DMS 273 (cell line): ENCODE measurements around the gene IL2RA.
"Not testable (repeated sequence)": the region's sequence is repeated elsewhere in the genome, so short reads cannot be mapped to it uniquely, and the experiment has no call there.

Experiments
- DNase-seq: peaks from one replicate; lab custom pipeline; 2025; ENCODE audit not compliant: unreplicated experiment; lab: John Stamatoyannopoulos, UW

Gene IL2RA

DNA sequence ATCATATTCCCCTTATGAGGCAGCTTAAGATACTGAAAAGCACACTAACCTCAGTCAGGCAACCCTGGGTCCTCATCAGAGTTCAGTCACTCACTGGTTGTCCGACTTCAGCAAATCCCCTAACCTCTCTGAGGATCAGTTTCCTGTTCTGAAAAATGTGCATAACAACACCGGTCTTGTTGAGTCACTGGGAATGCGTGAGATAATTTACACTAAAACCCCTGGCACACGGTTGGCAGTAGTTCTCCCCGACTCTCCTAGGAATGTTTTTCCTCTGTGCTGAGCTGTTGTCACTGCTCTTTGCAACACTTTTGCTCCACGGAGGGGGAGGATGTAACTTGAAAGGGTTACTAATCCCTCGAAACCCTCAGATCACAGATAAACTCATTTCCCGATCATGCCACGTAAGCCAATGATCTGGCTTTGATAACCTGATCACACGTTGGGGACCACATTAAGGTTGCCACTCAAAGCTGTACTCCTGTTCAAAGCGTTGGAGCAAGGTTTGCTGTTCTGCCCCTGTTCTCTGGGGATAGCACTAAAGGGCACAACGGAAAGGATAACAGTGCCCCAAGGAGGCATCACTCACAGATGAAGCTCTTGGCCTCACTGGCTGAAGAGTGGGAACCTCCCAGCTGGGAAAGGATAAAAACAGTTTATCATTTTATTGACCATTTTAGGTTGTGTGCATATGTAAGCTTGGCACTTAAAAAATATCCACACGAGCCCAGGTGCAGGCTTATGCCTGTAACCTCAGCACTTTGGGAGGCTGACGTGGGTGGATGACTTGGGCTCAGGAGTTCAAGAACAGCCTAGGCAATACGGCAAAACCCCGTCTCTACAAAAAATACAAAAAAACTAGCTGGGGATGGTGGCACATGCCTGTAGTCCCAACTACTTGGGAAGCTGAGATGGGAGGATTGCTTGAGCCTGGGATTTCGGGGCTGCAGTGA lies 21.6 kb upstream of the IL2RA start:
- no peak for DNase-seq

DNA sequence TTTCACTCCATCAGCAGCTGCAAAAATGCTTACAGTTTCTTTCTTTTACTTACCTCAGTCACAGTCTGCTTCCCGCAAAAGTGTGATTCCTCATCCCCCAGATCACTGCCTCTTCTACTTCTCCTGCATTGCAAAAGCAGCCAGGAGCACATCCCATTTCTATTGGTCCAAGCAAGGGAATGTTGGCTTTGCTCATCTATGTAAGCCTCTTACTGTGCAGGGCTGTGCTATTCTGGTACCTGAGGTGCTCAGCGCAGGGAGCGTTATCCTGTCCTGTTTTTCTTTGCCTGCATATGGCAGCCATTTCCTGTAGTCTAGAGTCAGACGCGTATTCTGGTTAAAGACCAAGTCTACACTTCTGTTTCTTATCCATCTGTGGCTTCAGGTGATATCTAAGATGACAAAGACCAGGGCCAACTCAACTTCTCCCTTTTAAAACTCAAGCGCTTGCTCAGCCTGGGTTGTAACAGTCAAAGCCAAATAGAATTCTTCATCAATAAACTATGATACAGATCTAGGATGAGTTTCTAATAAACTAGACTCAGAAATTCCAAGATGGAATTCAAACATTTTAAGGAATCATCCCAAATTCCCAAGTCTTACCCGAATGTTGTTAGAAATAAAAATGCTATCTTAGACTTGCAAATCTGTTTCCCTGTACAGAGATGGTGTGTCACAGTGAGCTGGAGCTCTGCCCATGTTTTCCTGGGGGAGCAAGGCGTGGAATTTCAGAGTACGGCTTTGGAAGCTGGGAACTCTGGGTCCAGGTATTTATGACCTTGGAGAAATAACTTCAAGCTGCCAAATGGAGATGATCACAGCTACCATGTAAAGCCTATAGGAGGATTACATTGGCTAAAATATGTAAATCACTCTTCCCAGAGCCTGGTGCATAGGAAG lies 20.6 kb upstream of the IL2RA start:
- no peak for DNase-seq

- DNase-seq, result no peak
Measured at GRCh38 chr10:6080417-6080973, 18.3 kb upstream of the IL2RA start.

- no peak for DNase-seq
Measured at GRCh38 chr10:6079044-6079443, 16.9 kb upstream of the IL2RA start.

GRCh38 chr10:6077071-6077675 lies 15.0 kb upstream of the IL2RA start:
- no peak for DNase-seq

- no peak for DNase-seq
Measured at GRCh38 chr10:6074489-6075301, 12.5 kb upstream of the IL2RA start.

GRCh38 chr10:6072215-6072934 lies 10.2 kb upstream of the IL2RA start:
- DNase-seq, result peak; percentile 15

GRCh38 chr10:6071181-6072175 lies 9.3 kb upstream of the IL2RA start:
- no peak for DNase-seq

GRCh38 chr10:6070660-6071059 lies 8.5 kb upstream of the IL2RA start:
- DNase-seq, result no peak

DNA sequence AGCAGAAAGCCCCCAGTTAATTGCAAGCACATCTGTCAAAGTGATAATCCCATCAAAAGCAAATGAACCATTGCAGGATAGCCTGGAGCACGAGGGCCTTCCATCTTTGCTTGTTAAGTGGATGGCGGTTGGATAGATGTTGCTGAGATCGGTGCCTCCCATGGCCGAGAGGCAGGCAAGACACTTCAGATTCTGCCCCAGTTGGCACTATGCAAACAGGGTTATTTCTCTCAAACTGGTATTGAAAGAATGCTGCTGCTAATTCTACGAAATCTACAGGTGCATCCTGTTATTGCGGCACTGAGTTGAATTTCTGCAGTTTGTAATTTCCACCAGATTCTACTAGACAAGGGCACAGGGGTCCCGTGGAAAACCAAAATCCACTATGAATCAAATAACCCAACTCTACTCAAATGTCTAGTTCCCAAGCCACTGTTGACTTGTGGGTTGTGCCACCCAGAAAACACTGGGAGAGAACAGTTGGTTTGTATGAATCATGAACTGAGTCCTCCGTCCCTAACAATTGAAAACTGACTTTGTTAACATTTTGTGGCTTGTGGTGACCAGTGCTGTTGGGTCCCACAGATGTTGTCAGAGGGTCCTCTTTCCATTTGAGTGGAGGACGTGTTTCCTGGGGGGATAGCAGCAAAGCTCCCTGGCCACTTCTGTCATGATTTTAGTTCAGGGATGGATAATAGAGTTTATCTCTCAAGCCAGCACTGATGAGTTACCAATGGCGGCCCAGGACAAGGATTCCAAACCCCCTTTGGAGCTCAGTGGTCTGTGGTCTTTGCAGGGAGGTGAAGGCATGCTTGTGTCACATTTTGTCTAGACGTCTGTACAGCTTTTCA lies 7.1 kb upstream of the IL2RA start:
- no peak for DNase-seq

- no peak for DNase-seq
Measured at GRCh38 chr10:6068422-6068821, 6.3 kb upstream of the IL2RA start.

- DNase-seq, result no peak
Measured at GRCh38 chr10:6068006-6068405, 5.8 kb upstream of the IL2RA start.

DNA sequence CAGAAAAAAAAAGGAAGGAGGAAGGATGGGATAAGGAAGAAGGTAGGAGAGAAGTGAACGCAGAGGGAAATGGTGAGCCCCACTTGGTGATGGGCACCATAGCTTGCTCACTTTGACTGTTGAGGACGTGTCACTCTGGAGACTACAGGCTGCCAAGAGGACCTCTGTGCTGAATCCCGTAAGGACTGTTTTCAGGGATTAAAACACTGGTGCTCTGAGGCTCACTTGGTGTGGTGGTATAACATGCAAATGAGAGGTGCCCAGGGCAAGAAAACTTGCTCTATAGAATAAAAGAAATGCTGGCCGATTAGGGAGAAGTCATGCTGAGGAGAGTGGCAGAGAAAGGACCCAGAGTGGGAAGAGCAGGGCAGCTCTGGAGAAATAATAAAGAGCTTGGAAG lies 5.3 kb upstream of the IL2RA start:
- no peak for DNase-seq

DNA sequence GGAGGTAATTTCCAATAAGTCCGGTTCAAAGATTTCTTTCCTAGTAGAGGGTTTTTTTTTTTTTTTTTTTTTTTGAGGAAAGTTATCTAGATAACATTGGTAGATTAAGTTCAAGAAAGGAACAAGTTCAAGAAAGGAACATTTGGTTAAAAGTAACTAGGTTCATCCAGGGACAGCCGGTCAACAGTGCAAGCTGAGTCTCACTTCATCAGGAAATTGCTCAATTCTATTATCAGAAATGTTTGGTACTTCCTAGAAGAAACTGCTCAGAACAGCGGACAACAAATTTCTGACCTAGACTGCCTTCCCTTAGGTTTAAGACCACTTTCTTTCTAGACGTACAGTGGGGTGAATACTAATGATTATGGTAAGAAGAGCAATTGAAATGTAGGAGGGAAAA lies 3.7 kb upstream of the IL2RA start:
- no peak for DNase-seq

DNA sequence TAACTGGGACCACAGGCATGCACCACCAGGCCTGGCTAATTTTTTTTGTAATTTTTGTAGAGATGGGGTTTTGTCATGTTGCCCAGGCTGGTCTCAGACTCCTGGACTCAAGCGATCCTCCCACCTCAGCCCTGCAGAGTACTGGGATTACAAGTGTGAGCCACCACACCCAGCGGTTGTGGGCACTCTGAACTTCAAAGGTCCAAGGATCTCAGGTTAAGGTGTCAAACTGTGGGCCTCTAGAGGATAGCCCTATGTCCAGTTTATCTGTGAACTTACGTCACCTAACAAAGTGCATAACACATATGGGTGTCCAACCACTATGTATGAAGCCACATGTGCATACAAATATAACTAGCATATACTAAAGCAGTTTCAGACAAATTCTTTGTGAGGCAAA lies 3.2 kb upstream of the IL2RA start:
- DNase-seq, result no peak

DNA sequence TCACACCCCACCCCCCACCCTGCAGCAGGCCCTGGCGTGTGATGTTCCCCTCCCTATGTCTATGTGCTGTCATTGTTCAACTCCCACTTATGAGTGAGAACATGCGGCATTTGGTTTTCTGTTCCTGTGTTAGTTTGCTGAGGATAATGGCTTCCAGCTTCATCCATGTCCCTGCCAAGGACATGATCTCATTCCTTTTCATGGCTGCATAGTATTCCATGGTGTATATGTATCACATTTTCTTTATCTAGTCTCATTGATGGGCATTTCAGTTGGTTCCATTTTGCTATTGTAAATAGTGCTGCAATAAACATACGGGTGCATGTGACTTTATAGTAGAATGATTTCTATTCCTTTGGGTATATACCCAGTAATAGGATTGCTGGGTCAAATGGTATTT lies 2.6 kb upstream of the IL2RA start:
- DNase-seq, result not testable (repeated sequence)

DNA sequence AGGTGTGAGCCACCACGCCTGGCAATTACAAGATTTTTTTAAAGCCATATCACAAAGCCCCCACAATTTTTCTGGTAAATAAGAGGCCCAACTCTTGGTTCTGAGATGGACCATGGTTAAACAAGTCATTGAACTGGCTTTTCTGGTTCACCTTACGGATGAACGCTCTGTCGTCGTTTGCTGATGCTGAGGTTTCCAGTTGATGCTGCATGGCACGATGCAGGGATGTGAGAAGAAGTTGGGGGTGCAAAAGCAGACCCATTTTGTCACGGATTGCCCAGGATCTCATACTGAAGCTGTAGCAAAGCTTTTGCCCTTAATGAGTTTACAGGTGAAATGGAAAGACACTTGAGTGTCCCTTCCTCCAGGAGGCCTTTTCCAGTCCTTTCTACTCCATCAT lies 2.0 kb upstream of the IL2RA start:
- DNase-seq, result no peak

DNA sequence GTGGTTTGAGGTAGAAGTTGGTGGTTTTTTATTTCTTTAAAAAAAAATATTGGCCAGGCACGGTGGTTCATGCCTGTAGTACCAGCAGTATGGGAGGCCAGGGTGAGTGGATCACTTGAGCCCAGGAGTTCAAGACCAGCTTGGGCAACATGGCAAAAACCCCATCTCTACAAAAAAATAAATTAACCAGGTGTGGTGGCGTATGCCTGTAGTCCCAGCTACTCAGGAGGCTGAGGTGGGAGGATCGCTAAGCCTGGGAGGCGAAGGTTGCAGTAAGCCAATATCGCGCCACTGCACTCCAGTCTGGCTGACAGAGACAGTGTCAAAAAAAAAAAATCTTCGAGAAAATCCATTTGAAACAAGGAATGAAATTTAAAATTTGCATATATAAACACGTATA lies 1.1 kb downstream of the IL2RA start:
- DNase-seq, result no peak
